HG03442 (cell line): Measurements from ENCODE around the gene RARA.

Experiments
- ATAC-seq: cut with Tn5 transposase; IDR thresholded peaks from one replicate; pipeline ENCODE4 v1.9.1; 2021; ENCODE audit warnings: mild to moderate bottlenecking, moderate library complexity; ENCODE audit not compliant: unreplicated experiment

Gene RARA

DNA sequence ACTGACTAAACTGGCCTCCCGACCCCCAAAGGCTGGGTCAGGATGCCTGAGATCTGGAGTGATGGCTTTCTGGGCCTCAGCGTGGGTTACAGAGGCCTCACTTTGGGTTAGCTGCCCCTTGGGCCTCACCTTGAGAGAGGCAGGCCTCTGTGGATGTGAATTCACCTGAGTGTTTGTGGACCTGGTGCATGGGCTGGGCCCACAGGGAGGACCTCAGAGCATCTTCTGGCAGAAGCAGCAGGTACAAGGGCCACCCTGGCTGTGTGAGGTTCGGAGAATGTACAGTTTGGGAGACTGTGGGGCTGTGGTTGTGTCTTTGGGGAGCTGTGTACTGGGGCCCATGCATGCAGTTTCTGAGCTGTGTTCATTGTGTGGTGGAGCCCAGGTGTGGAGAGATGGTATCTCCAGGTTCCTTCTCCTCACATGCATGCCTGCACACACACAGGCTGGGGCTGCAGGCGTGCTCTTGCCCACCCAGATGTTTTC lies 18.3 kb downstream of the RARA start:
- ATAC-seq, result no peak

DNA sequence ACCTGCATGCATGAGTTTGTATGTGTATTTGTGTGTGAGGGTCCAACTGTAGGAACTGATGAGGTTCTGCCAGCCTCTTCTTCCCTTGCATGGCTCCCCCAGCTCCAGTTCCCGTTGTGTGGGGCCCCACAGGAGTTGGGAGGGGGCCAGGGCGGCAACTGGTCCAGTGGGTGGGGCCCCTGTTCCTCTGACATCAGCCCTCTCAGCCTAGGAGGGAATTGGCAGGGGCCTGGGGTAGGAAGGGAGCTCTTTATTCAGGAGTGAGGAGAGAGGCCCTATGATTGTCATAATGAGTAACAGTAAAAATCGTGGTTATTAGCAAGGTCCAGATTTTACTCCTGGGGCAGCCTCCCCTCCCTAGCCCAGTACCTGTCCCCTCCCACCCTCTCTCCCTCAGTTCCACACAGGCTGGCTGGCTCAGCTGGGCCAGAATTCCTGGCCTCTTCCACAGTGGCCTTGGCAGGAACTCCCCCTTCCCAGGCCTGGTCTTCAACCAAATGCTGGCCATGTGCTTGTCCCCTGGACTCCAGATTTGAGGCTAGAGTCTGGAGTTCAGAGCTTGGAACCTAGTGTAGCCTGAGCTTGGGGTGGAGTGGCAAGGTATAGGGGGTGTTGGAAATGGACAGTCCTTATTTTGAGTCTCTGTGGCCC lies 18.9 kb downstream of the RARA start:
- ATAC-seq, result no peak

DNA sequence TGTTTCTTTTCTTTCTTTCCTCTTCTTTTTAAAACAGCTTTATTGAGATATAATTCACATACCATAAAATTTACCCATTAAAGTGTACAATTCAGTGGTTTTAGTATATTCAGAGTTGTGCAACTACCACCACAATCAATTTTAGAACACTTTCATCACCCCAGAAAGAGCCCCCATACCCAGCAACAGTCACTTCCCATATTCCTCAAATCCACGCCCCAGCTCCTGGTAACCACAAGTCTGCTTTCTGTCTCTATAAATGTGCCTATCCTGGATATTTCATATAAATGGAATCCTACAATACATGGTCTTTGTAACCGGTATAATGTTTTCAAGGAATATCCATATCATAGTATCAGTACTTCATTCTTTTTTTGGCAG lies 19.4 kb downstream of the RARA start:
- no peak for ATAC-seq

- ATAC-seq, result no peak
Observed at GRCh38 chr17:40329839-40330794, 21.1 kb downstream of the RARA start.

GRCh38 chr17:40330850-40331470 lies 22.0 kb downstream of the RARA start:
- no peak for ATAC-seq

GRCh38 chr17:40331743-40332641 lies 23.0 kb downstream of the RARA start:
- ATAC-seq, result no peak

DNA sequence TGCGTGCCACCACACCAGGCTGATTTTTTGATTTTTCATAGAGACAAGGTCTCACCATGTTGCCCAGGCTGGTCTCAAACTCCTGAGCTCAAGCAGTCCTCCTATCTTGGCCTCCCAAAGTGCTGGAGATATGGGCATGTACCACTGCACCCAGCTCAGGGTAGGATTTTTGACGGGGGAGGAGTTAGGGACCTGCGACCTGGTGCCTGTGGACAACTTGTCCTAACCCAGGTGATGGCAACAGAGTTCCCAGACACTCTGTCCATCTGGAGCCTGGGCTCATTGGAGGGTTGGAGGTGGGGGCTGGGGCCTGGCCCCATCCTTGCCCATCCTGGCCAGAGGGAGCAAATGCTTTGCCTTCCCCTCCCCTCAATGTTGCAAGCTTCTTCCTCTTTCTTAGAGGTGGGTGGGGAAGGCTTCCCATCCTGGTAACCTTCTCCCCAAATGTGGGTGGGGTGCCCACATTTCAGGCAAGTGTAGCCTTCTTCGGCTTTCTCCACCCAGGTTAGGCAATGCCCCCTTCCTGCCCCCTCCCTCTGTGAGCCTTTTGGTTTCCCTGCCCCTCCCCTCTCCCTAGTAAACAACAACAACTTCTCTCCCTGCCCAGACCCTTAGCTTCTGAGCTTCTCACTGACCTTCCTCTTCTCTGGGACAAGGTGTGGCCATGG lies 24.9 kb downstream of the RARA start:
- no peak for ATAC-seq

DNA sequence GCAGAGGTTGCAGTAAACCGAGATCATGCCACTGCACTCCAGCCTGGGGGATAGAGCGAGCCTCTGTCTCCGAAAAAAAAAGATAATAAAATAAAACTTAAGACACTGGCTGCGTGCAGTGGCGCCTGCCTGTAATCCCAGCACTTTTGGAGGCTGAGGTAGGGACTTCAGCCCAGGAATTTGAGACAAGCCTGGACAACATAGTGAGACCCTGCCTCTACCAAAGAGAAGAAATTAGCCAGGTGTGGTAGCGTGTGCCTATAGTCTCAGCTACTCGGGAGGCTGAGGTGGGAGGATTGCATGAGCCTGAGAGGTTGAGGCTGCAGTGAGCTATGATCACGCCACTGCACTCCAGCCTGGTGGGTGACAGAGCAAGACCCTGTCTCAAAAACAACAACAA lies 26.6 kb downstream of the RARA start:
- ATAC-seq, result no peak

DNA sequence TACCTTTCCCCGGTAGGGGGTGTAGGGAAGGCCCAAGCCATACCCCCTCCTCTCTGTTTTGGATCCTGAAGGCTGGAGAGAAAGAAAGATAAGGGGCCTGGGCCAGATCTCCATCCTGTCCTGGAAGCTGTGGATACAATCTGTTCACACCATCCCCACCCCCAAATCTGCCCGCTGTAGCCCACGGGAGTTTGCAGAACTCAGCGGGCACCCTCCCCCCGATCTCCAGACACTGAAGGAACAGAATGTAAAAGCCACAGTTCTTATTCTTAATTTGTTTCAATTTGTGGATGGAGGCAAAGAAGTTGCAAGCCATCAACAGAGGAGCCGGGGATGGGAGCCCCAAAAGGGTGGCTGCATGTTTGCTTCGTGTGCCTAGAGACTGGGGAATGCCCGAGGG lies 28.4 kb downstream of the RARA start:
- ATAC-seq, result no peak

DNA sequence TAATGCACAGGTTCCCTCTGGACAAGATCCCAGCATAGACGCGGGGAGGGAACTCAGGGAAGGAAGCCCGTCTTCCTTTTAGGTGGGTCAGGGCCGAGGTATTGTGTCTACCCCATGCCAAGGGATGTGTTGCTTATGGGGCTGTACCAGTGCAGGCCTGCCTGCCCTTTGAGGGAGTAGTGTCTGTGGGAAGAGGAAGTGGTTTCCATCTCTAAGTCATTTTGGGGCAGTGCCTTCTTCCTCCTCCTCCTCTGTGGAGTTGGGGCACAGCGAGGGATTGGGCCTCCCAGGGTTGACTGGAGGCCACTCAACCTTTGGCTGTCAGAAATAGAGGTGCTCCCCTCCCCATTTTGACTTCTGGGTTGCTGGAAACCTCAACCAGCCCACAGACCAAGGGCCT lies 29.1 kb downstream of the RARA start:
- no peak for ATAC-seq

- ATAC-seq, result no peak
Observed at GRCh38 chr17:40338941-40339649, 30.1 kb downstream of the RARA start.

DNA sequence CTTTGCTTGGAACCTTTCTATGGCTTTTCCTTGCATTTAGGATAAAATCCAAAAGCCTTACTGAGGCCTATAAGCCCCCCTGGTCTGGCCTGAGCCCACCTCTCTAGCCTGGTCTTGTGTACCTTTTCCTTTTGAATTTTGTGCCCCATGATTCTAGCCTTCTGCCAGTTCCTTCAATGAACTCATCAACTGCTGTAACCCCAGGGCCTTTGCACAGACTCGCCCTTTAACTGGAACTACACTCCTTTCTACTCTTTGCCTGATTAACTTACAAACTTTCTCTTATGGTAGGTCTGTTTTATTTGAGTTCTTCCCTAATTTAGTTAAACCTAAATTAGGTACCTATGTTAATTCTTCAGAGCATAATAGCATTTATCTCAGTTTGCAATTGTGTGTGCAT lies 31.3 kb downstream of the RARA start:
- ATAC-seq, result no peak

DNA sequence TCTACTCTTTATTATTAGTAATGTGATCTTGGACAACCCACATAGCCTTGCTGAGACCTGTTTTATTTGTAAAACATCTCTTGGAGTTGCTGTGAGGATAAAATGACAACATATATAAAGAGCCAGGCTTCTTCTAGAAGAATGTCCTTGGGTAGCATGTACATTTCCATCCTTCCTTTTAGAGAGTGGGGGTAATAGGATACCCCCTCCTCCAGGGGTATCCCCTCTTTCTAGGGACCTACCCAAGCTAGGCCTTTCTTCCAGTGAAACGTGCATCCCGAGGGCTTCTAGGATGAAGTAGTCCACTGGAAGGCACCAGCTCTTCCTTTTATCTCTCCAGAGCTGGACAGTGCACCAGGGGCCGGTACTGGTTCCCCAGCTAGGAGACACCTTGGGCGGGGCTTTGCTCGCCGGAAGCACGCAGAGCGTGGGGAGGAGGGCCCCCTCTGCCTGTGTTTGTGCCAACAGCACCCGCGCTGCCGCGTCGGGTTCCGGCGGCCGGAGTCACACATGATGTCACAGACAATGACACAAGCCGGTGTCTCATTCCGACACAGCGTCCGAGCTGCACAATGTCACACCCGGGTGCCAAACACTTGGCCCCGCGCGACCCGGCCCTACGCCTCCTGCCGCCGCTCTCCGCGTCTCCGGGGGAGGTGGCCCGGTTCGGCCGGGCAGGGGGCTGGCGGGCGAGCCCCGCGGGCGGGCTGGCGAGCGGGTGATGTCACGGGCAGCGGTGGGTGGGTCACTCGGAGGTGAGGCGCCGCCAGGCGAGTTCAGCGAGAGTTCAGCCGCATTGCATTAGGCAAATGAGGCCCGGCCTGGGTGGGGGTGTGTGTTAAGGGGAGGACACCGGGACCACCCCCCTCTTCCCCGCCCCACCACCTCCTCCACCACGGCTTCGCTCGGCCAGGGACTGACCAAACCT lies 32.2 kb downstream of the RARA start:
- ATAC-seq, result peak; percentile 60

- ATAC-seq, result no peak
Observed at GRCh38 chr17:40341808-40342503, 33.0 kb downstream of the RARA start.

- ATAC-seq, result no peak
Observed at GRCh38 chr17:40342504-40343218, 33.7 kb downstream of the RARA start.

DNA sequence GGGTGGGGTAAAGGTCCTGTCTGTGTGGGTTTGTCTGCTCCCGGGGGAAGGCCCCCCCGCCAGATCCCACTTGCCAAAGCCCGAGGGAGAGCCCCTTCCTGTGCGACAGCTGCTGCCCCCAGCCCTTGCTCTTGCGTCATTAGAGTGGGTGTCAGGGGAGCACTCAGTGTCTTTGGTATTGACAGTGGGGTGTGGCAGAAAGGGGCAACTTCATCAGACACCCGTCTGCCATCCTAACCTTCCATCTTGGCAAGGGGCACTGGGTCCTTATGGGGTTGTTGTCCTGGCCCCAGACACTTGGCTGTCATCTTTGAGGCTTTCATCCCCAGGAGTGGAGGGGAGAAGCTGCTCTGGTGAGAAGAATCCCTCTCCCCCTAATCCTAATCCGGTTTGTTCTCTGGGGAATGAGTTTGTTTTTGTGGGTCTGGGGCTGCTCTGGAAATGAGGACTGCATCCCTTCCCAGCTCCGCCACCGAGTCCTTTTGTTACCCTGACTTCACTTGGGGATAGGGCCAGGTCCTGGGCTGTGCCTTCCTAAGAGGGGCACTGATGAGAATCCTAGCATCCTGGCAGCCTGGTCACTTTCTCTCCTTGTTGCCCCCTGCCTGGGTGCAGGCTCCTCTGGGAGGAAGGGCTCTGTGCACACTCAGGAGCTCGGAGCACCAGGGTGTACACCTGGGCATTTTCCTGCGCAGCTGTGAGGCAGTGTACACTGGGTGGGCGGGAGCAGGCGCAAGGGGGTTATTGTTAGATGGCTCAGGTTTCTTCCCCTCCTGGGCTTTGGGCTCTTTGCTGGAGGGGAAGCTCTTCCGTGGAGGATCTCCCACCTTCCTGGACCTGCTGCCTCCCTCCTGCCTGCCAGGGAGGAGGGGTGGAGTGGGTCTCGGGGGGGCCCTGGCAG lies 34.5 kb downstream of the RARA start:
- ATAC-seq, result no peak
